HPDE6-E6E7 (cell line): ENCODE data around the gene TPGS1.

Experiments
- DNase-seq: peaks from one replicate; pipeline ENCODE4 v3.0.0; 2011; ENCODE audit warnings: missing footprints; ENCODE audit errors: extremely low spot score

TPGS1 gene, protein sequence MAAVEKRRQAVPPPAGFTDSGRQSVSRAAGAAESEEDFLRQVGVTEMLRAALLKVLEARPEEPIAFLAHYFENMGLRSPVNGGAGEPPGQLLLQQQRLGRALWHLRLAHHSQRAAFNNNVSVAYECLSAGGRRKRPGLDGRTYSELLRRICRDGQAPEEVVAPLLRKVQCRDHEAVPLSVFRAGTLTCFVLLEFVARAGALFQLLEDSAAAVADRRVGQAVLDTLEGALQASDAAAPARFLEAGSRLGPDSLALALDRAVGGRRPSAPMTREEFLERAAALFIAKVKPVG

GRCh38 chr19:507286-508203 lies at the start of gene TPGS1:
Gene TPGS1 (plus strand): TSS chr19:507497. CDS start chr19:507507, 10 bp downstream.
- no peak for DNase-seq

DNA sequence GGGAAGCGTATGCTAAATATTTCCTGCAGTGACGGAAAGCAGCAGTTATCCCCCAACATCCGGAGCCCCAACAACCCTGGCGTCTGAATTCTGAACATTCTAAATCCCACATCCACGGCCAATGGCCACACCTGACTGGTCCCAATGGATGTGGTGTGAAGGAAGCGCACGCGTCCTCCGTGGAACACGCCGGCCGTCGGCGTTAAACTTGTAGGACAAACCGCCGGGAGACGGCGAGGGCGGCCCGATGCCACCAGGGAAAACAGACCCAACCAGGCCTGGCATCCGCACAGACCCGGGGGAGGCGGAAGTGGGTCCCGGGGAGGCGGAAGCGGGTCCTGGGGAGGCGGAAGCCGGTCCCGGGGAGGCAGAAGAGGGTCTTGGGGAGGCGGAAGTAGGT lies 49.7 kb upstream of the TPGS1 start:
- DNase-seq = no peak

GRCh38 chr19:458091-459042 lies 48.9 kb upstream of the TPGS1 start:
- no peak for DNase-seq

DNA sequence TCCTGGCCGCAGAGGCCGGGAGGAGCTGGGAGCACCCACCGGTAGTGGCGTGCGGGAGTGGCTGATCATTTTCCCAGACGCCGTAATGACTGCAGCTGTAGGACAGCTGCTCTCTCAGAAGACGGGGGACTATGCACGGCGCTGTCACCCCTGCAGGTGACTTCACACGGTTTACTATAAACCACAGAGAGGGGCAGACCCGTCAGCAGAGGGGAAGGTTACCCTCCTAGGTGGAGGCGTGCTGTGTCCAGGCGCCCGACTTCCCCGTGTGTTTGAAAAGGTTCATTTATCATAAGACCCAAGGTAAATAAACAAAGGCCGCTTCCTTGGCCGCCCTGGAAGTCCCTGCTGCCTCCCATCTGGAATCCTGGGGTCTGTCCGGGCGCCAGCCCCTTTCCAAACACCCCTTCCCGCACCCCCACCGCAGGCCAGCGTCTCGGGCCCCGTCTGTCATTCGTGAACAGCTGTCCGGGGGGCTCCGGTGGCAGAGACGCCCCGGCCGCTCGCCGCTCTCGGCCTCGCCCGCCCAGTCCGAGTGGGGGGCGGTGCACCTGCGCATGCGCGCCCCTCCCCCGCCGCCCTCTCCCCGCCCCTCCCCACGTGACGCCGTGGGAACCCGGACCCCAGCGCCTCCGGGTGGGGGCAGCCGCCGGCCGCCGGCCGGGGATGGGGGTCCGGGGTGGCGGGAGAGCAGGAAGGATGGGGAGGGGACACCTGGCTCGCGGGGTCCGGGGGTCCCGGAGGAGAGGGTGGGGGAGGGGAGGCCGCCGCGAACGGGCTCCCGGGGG lies 47.4 kb upstream of the TPGS1 start:
- DNase-seq = no peak

DNA sequence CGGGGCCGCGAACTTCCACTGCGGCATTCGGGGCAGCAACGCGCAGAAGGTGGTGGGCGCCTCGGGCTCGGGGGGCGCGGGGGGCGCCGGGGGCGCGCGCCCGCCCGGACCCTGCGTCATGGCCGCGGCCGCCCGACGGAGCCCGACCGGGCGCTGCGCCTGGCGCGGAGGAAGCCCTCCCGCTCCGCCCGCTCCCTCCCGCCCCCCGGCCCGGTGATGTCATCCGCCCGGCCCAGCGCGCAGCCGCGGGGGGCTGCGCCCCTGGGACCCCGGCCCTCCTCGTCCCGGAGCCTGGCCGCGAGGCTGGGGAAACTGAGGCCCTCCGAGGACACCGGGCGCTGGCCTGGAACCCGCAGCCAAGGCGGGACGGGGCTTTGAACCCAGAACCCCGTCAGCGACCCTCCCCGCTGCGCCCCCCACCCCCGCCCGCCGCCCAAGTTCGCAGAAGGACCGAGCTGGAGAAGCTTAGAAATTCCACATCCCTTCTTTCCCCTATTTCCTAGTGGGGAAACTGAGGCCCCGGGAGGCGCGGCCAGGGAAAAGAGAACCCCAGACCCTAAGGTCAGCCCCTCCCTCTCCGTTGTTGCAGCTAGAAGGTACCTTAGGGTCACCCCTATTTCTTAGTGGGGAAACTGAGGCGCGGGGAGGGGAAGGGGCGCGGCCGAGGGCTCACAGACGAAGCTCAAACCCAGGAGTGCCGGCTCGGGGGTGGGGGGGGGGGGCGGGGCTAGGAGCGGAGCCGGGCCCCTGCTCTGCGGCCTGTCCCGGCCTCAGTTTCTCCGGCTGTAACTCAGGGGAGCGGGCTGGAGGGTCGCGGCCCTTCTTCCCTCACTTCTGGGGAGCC lies 46.2 kb upstream of the TPGS1 start, which contains the start of gene SHC2:
SHC2 (minus strand) TSS at position 157 of the 844 bp plus-strand sequence; CDS start at position 120, 37 bp downstream.
- no peak for DNase-seq

GRCh38 chr19:461721-462551 lies 45.4 kb upstream of the TPGS1 start:
- no peak for DNase-seq

- DNase-seq = no peak
Observed at GRCh38 chr19:463483-464207, 43.7 kb upstream of the TPGS1 start.

DNA sequence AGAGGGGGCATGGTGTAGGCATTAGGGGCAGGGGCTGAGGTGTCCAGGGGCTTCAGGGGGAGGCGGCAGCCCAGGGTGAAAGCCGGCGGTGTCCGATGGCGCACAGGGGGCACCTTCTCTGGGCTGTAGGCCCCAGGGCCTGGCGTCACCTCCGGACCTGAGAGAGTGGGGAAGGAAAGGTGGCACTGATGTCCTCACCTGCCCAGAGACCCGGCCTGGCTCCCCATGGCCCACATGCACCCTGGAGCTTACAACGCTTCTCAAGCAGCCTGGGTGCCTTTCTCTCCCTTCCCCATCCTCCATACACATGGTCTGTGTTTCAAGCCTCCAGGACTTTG lies 43.1 kb upstream of the TPGS1 start:
- DNase-seq = no peak

- no peak for DNase-seq
Observed at GRCh38 chr19:465056-465816, 42.1 kb upstream of the TPGS1 start.

- DNase-seq = no peak
Observed at GRCh38 chr19:467554-467953, 39.7 kb upstream of the TPGS1 start.

DNA sequence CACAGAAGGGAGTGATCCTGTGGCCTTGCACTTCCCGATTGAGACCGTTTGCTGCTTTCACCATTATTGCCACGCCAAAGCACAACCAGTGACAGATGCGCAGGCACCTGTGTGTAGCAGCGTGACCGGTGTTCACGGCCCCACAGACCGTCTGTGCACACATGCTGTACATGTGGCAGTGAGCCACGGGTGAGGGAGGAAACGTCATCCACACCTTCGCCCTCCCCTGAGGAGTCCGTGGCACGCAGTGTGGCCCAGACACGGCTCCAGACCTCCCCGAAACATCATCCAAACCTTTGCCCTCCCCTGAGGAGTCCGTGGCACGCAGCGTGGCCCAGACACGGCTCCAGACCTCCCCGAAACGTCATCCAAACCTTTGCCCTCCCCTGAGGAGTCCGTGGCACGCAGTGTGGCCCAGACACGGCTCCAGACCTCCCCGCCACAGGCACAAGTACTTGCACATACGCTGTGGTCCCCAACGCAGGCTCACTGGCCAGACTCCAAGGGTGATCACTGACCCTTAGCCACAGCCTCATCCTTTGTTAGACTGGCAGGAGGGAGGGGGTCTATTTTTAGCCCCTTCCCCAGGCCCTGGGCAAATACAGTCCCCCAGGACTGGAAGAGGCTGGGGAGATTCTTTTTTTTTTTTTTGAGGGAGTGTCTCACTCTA lies 38.6 kb upstream of the TPGS1 start:
- no peak for DNase-seq

GRCh38 chr19:469833-470232 lies 37.5 kb upstream of the TPGS1 start:
- DNase-seq = no peak

DNA sequence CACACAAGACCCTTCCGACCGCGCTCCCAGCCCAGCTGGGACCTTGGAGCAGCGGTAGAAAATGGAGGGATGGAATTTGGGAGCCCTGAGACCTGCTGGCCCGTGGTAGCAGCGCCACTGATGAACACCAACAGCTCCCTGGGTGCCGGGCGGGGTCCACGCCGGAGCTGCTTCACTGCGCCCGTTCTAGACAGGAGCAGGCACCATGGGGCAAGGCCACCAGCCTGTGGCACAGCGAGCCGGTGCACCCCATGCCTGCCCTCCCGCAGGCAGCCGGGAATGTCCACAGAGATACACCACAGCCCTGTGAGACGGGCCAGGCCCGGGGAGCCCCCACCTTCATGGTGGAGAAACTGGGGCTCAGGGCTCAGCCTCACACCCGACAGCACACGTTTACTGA lies 36.6 kb upstream of the TPGS1 start:
- DNase-seq = no peak

GRCh38 chr19:472005-472858 lies 35.1 kb upstream of the TPGS1 start:
- no peak for DNase-seq

GRCh38 chr19:474126-475078 lies 32.9 kb upstream of the TPGS1 start:
- no peak for DNase-seq
